PC-9 (cell line): ENCODE data around the gene ERAS.

Experiments used
- CTCF ChIP-seq: fragments of 200-600 bp; sonication (generic); conservative IDR thresholded peaks from 2 replicates; pipeline ENCODE4 v1.6.1; 2017; ENCODE audit warnings: mixed run types, antibody characterized with exemption, mild to moderate bottlenecking, moderate library complexity
- EZH2 ChIP-seq: fragments of 200-600 bp; sonication (generic); IDR thresholded peaks from 2 replicates; pipeline ENCODE4 v1.8.0; 2017; ENCODE audit warnings: antibody characterized with exemption, low read depth

GRCh38 chrX:48782216-48782615 lies 44.1 kb upstream of the ERAS start:
- TF ChIP-seq EZH2, result no peak
- TF ChIP-seq CTCF, result no peak
